Activated T-cell treated with anti-CD3 and anti-CD28 coated beads for 24 hours (primary cell): ENCODE results near the gene CHD9.
"Not testable (repeated sequence)": the region's sequence is repeated elsewhere in the genome, so short reads cannot be mapped to it uniquely, and the experiment has no call there.

Experiments
- DNase-seq: peaks from one replicate; pipeline ENCODE4 v3.0.0-alpha.2; 2020; ENCODE audit warnings: low read depth

Gene CHD9

DNA sequence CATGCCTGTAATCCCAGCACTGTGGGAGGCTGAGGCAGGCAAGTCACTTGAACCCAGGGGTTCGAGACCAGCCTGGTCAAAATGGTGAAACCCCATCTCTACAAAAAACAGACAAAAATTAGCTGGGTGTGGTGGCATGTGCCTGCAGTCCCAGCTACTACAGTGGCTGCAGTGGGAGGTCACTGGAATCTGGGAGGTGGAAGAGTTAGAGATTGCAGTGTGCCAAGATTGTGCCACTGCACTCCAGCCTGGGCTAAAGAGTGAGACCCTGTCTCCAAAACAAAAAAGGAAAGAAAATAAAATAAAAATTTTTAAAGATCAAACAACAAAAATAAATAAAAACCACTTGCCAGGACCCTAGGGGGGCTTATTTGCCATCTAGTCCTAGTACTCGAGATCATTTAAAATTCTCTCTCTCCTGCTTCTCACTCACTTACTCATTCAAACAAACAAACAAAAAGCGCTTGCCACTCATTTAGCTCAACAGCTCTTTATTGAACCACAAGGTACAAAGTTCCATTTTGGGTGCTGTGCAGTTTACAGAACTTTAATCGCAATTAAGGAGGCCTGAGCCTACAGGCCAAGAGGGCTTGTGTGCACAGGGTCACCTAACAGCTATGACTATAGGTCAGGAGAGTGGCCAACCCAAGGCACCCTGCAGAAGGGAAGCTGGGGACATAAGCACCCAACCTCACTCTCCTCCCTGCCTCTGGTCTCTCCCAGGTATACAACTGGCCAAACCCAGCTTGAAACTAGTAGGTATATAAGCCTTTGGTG is 6.5 kb upstream of the CHD9 start:
- no peak for DNase-seq

DNA sequence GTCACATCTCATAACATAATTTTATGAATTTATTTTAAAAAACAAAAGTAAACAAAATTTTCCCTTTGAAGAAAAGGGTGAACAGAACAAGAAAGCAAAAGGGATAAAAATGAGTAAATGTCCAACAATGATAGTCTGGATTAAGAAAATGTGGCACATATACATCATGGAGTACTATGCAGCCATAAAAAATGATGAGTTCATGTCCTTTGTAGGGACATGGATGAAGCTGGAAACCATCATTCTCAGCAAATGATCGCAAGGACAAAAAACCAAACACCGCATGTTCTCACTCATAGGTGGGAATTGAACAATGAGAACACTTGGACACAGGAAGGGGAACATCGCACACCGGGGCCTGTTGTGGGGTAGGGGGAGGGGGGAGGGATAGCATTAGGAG is 3.5 kb upstream of the CHD9 start:
- not testable (repeated sequence) for DNase-seq

DNA sequence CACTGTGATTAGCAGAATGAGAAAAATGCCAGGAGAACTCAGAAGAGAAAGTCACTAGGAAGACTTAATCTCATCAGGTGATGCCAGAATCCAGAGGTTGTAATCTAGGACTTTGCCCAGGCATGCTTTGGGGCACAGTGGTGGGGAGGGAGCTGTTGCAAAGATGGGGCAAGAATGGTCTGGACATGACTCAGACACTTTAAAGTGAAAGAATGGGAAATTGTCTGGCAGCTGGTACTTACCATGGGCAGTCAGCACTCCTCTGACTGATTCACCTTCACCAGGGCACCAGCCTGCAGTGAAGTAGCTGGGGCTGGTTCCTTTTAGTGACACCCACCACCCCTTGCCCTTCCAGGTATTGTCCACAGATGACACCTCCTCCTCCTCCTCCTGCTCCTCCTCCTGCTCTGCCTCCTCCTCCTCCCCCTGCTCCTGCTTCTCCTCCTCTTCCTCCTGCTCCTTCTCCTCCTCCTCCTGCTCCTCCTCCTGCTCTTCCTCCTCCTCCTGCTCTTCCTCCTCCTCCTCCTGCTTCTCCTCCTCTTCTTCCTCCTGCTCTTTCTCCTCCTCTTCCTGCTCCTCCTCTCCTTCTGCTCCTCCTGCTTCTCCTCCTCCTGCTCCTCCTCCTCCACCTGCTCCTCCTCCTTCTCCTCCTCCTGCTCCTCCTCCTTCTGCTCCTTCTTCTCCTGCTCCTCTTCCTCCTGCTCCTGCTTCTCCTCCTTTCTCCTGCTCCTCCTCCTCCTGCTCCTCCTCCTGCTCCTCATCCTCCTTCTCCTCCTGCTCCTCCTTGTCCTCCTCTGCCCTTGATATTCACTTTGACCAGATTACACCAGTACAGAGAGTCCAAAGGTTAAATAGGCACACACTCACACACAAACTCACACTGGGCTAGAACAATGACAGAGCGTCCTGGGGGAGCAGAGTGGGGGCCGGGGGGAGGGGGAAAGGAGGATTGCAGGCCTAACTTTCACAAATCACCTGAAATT is 2.0 kb upstream of the CHD9 start, which contains the start of gene CHD9NB:
TSS of gene CHD9NB (minus strand) at position 379 of the 983 bp plus-strand sequence. CDS start 8,739 bp downstream, outside the sequence.
- no peak for DNase-seq

DNA sequence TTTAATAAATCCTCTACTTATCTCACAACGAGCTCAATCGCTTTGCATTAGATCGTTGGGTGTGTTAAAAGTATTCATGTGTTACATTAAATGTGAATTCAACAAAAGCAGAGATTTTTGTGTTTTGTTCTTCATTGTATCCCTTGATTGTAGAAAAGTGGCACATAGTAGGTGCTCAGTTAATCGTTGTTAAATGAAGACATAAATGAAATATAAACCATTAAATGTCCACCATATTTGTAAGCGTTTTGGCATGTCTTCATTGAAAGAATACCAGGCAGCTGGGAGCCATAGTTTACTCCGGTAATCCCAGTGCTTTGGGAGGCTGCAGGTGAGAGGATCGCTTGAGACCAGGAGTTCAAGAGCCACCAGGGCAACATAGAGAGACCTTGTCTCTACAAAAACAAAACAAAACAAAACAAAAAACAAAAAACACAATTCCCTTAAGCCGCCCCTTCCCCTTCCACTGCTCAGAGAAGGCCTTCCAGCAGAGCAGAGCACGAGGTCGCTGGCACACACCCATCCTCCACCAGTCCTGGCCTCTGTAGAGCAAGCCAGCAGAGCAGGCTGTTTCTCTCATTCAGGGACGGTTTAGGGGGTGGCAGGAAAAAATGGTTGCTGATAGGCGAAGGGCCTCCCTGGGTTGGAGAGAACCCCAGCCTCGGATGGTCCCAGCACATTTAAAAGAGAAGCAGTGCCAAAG is 673 bp upstream of the CHD9 start:
- no peak for DNase-seq

DNA sequence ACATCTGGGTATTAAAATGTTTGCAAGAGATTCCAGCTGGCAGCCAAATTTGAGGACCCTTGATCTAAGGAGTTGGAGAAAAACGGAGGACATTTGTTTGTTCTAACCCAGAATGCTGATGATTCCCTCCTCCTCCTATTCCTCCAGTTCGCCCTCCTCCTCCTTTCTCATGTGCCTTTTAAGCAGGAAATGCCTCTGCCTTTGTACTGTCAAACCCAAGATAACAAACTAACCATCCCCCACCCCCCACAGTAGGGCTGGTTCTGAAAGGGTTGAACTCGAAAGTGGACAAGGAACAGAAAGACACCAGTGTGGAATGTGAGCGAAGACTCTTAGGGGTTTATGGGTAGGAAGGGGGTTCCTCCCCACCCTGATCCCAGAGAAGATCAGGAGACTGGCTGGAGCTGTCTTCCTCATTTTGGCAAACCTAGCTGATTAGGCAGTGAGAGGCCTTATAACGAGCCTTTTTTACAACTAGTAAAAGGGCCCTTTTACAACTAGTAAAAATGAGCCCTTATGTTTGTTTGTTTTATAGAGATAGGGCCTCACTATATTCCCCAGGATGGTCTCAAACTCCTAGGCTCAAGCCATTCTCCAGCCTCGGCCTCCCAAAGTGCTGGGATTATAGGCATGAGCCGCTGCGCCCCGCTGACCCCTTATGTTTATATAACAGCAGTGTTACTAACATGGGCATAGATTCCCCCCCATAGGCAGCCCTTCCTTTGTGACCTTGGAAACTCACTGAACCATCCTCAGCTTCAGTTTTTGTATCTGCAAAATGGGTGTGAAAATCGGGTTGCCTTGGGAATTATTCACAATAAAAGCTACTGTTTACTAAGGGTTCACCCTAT is 975 bp downstream of the CHD9 start:
- no peak for DNase-seq

DNA sequence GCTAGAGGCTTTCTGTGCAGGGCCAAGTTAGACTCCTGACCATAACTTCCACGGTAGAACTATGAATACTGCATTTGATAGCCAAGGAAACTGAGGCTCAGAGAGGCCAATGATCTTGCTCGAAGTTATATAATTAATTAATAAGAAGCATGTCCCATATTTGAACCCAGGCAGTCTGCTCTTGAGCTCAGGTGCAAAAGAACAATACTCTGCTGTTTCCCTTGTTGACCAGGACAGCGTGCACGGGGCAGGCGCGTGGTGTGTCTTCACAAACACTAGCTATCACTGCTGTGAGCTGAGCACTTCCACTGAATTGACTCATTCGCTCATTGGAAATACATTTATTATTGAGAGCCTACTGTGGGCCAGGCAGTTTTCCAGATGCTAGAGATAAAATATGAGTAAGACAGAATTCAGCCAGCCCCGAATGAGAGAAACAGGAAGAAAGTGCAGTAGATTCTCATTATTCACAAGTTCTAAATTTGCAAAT is 1.6 kb downstream of the CHD9 start:
- no peak for DNase-seq

DNA sequence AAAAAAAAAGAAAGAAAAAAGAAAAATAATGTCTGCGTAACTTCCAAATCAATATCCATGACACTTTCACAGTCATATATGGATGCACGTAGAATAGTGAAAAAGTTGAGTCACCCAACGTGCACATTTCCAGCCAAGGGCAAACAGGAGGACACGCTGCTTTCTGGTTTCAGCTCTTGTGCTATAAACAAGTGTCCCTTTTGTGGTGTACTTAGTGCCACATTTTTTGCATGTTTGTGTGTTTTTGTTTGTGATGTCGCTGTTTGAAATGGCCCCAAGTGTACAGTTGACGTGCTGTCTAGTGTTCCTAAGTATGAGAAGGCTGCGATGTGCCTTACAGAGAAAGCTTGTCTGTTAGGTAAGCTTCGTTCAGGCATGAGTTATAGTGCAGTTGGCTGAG is 2.9 kb downstream of the CHD9 start:
- DNase-seq: no peak

DNA sequence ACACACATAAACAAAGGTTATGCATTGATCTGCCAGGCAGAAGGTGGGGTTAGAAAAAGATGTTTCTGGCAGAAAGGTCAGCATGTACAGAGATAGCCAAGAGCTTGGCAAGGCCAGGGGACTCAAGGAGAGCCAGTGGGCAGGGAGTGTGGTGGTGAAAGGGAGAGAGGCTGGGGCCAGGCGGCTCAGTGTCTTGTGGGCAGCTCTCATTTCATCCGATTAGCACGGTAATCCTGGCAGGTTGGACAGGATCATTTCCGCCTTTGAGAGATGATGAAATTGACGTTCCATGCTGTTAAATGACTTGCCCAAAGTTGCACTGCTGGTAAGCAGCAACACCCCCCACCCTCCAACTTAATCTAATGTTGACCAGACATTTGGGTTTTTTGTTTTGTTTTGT is 3.6 kb downstream of the CHD9 start:
- no peak for DNase-seq

DNA sequence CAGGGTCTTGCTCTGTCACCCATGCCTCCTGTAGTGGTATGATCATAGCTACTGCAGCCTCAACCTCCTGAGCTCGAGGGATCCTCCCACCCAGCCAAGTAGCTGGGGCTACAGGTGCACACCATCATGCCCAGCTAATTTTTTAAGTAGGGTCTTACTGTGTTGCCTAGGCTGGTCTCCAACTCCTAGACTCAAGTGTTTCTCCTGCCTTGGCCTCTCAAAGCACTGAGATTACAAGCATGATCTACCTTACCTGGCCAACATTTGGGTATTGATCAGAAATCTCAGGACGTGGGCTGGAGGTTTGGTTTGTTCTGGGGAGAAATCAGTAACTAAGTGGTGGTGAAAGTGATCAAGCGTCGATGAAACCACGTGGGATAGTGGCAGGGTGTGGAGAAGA is 4.1 kb downstream of the CHD9 start:
- no peak for DNase-seq

DNA sequence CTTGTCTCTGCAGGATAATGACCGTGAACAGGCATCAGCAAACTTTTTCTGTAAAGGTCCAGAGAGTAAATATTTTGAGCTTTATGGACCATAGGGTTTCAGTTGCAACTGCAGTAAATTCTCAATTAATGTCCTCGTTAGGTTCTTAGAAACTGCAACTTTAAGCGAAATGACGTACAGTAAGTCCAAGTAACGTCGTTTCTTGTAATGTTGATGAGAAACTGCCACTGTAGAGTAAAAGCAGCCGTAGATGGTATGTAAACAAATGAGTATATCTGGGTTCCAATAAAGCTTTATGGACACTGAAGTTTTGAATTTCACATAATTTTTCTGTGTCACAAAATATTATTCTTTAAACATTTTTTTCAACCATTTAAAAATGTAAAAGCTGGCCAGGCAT is 4.9 kb downstream of the CHD9 start:
- DNase-seq: no peak

DNA sequence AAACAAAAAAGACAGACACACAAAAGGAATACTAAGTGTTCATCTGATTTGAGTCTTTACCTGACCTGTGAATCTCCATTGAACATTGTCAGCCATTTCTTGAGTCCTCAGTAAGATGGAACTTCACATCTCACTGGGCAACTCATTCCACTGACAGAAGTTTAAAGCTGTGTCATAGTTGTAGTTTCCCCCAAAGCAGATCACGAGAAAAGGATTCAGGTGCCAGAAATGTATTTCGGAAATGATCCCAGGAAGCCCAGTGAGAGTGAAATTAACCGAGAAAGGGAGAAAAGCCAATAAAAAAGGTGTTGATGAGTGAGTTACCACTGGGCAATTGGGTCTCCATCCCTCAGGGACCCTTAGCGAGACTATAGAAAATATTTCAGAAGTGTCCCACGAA is 6.5 kb downstream of the CHD9 start:
- no peak for DNase-seq

DNA sequence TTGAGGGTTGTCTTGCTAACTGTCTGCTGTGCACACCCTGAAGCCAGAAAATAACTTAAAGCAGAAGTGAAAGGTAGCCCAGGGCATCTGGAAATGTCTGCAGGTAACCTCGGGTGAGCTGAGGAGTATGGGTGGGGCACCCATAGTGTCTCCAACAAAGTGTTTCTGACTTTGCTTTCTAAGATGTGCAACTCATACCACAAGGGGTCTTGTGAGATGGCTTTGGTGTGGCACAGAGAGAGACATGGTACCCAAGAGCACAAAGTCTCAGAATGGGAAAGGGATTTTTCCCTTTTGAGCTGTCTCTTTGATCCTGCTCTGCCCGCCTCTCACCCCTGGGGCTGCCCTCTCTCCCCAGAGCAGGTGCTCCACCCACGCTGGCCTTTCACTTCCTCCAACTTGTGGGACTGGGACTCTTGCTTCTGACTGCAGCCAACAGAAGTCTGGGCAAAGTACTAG is 6.9 kb downstream of the CHD9 start:
- DNase-seq: peak; percentile 4

DNA sequence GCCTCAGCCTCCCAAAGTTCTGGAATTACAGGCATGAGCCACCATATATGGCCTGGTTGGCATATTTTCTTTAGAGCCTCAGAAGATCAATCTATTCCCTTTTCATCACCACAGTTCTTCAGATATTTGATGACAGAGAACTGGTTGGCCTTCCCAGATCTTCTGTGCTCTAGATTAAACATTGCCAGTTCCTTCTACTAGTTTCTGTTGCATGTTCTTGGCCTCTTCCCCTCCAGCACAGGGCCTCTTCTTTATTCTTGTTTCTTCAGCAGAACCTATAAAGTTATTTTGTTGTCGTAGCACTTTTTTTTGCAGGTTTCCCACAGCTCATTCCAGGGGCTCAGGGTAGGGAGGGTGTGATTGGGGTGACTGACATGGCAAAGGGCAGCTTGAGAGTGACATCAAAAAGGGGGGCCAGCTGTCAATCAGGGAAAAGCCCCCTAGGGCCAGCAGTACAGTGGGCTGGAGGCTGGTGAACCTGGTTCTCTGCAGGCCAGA is 9.3 kb downstream of the CHD9 start:
- DNase-seq: no peak

DNA sequence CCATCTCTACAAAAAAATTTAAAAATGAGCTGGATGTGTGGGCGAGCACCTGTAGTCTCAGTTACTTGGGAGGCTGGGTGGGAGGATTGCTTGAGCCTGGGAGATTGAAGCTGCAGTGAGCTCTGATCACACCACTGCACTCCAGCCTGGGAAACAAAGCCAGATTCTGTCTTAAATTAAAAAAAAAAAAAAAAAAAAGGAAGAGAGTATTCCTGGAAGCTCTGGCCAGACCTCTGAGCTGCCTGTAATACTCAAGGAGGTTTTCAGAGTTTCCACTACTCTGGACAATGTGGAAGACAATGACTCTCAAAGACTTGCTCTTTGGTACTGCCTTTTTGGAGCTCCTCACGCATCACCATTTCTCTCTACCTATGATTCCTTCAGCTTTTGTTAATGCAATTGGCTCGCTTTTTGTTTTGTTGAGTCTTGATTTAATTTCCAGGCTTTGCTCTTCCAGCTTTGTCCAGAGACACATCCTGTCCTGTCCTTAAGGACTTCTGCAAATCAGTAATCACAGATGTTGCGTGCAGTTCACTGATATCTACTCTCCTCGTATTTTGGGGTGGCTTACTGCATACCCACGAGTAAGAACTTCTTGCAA is 10.8 kb downstream of the CHD9 start:
- DNase-seq: no peak

DNA sequence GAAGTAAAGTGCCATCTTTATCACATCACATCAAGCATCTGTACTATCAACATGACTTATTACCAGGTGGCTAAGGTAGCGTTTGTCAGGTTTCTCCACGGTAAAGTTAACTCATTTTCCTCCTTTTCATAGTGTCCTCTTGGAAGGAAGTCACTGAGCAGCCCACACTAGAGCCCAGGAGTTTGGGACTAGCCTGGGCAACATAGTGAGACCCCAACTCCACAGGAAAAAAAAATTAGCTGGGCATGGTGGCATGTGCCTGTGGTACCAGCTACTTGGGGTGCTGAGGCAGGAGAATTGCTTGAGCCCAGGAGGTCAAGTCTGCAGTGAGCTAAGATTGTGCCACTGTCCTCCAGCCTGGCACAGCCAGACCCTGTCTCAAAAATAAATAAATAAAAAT is 12.9 kb downstream of the CHD9 start:
- no peak for DNase-seq

DNA sequence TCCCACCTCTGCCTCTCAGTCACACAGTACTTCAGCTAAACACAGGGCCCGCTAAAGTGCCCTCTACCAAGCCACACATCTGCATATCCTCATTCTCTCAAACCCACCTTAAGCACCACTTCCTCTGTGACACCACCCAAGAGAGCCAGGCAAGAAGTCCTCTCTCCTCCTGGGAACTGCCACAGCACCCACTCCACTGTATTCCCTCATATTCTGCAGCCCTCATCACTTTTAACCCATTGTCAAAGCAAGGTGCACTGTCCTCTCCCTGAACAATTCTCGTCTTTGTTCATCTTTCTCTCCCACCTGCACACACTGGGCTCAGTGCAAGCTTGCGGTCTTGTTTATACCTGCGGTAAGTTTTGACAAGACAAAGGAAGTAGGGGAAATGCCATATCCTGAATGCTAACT is 13.6 kb downstream of the CHD9 start:
- DNase-seq: no peak

DNA sequence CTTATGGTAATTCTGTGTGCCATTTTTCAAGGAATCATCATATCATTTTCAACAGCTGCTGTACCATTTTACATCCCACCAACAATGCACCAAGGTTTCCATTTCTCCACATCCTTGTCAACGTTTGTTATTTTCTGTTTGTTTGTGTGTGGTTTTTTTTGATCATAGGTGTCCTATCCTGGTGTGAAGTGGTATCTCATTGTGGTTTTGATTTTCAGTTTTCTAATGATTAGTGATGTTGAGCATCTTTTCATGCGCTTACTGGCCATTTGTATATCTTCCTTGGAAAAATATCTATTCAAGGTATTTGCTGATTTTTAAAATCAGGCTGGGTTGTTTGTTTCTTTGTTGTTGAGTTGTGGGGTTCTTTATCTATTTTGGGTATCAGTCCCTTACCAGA is 15.0 kb downstream of the CHD9 start:
- DNase-seq: no peak

DNA sequence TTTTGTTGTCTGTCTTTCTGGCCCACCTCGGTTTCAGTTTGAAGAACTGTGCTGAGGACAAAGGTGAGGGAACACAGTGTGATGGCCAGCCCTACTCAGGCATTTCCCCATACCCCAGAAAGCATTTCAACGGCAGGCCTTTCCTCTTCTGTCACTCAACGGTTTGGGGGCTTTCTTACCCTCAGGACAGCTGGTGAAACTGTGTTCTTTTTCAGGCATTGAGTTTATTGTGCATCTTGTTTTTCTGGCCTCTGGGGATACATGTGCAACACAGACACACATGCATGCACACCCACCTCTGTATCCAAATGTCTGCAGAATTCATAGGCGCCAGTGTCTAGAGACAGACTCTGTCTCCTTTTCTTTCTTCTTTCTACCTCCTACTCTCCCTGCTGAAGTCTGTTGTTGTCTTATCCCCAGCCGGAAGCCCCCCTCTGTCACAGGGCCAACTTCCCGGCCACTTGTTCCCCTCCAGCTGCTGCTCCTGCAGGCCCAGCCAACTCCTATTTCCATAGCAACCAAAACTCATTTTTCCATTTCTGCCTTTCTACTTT is 17.0 kb downstream of the CHD9 start:
- DNase-seq: no peak

DNA sequence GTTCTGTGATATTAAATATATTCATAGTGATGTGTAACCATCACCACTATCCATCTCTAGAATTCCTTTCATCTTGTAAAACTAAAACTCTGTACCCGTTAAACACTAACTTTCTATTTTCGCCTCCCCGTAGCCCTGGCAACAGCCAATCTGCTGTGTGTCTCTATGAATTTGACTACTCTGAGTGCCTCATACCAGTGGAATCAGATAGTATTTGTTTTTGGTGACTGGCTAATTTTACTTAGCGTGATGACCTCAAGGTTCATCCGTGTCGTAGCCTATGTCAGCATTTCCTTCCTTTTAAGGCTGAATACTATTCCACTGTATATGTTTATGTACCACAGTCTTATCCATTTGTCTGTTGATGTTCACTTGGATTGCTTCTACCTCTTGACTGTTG is 18.2 kb downstream of the CHD9 start:
- DNase-seq: no peak

DNA sequence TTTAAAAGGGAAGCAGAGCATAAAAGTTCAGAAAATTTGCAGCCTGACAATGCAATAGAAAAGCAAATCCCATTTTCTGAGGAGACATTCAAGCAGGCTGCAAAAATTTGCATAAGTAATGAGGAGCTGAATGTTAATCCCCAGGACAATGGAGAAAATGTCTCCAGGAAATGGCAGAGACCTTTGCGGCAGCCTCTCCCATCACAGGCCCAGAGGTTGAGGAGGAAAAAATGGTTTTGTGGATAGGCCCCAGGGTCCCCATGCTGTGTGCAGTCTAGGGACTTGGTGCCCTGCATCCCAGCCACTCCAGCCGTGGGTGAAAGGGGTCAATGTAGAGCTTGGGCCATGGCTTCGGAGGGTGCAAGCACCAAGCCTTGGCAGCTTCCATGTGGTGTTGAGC is 19.5 kb downstream of the CHD9 start:
- DNase-seq: not testable (repeated sequence)
